Osteoblast (primary cell): Measurements from ENCODE around the gene MED20. TPM values are rescaled to one million over a fixed set of nuclear protein-coding genes. Genes with fewer than 3 reads are reported as not detected.

Experiments
- DNase-seq: peaks from one replicate; pipeline ENCODE4 v3.0.0; 2011; ENCODE audit warnings: low spot score, mixed read lengths; ENCODE audit not compliant: insufficient read length; ENCODE audit errors: missing footprints
- H2AFZ ChIP-seq: 2 replicates; pipeline ENCODE4 v1.6.0; 2011; ENCODE audit warnings: mild to moderate bottlenecking, low read length
- H3K27ac ChIP-seq: 2 replicates; pipeline ENCODE4 v1.5.1; 2011; ENCODE audit warnings: mild to moderate bottlenecking, low read depth, low read length, moderate library complexity
- H3K27me3 ChIP-seq: 2 replicates; pipeline ENCODE4 v1.6.0; 2012; ENCODE audit warnings: mild to moderate bottlenecking, control low read depth, inconsistent platforms, low read length, moderate library complexity; ENCODE audit not compliant: insufficient read depth
- H3K36me3 ChIP-seq: 2 replicates; pipeline ENCODE4 v1.5.1; 2011; ENCODE audit warnings: mild to moderate bottlenecking, low read length, control low read depth, moderate library complexity; ENCODE audit not compliant: insufficient read depth
- H3K4me1 ChIP-seq: 2 replicates; pipeline ENCODE4 v1.5.1; 2011; ENCODE audit warnings: mild to moderate bottlenecking, low read length, control low read depth, moderate library complexity; ENCODE audit not compliant: insufficient read depth
- H3K4me2 ChIP-seq: 2 replicates; pipeline ENCODE4 v1.6.0; 2011; ENCODE audit warnings: mild to moderate bottlenecking, low read length; ENCODE audit not compliant: insufficient read depth
- H3K4me3 ChIP-seq: fragments of 200-600 bp; sonication (generic); 3 replicates; pipeline ENCODE4 v1.5.1; 2012; ENCODE audit warnings: mild to moderate bottlenecking, low read length, inconsistent platforms; ENCODE audit not compliant: insufficient read depth
- H3K79me2 ChIP-seq: 2 replicates; pipeline ENCODE4 v1.6.0; 2012; ENCODE audit warnings: mild to moderate bottlenecking, low read length, control low read depth, inconsistent platforms; ENCODE audit not compliant: insufficient read depth
- H3K9me3 ChIP-seq: 2 replicates; pipeline ENCODE4 v1.5.1; 2011; ENCODE audit warnings: low read depth, low read length, control low read depth
- H4K20me1 ChIP-seq: 2 replicates; pipeline ENCODE4 v1.6.0; 2012; ENCODE audit warnings: mild to moderate bottlenecking, low read length, control low read depth; ENCODE audit not compliant: insufficient read depth
- total RNA-seq: library from RNA; depleted of rRNA; stranded (reverse); fragments of >200 nt; gene quantifications from 2 replicates; pipeline ENCODE4 v1.2.3, GENCODE V29; 2012
- TF ChIP-seq, protein P1 (sequence below): IDR thresholded peaks from 2 replicates; pipeline ENCODE4 v1.5.1; 2011; ENCODE audit warnings: mild to moderate bottlenecking, low read depth, low read length, moderate library complexity; ENCODE audit errors: extremely low read depth

The MED20 gene
- total RNA-seq, 1 donor, result 30.8 TPM

DNA sequence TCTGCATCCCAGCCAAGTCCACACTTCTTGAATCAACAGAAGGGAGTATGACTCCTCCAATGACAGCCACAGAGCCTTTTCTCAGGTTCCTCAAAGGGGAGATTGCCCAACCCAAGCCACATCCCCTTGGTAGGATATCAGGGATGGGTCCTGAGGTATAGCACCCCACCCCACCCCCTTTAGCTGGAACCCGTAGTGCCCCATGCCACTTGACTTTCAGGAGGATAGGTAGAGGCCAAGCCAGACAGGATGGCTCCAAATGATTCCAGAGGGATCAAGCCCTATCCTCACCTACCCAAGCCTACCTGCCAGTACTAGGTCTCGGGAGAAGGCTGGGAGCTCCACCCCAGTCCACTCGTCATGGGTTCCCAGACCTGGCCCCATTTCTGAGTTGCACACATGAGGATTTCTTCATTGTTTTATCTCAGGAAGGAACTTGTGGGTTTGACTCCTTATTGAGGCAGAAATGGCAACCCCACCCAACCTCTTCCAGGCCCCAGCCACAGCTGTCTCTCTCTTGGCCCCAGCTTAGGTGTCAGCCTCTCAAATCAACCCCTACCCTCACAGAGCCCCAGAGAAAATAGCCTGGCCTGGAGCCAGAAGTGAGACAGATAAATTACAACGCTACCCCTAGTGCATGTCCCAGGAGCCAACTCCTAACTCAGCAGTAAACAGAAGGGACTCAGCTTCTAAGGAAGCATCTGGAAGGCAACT is 17.1 kb upstream of the MED20 start:
- H3K4me1 ChIP-seq, result peaks cover 51% of the 10 kb centered on the region
- H3K9me3 ChIP-seq, result no peaks in the 10 kb centered on the region
- H4K20me1 ChIP-seq, result peaks cover 49% of the 10 kb centered on the region
- peaks cover 43% of the 10 kb centered on the region for H3K36me3 ChIP-seq
- H3K4me3 ChIP-seq, result no peak overlapping the region
- H3K27me3 ChIP-seq, result no peaks in the 10 kb centered on the region
- DNase-seq, result no peak
- H2AFZ ChIP-seq, result no peak overlapping the region
- H3K79me2 ChIP-seq, result peaks cover 49% of the 10 kb centered on the region
- H3K27ac ChIP-seq, result no peak overlapping the region
- TF ChIP-seq, protein P1, sequence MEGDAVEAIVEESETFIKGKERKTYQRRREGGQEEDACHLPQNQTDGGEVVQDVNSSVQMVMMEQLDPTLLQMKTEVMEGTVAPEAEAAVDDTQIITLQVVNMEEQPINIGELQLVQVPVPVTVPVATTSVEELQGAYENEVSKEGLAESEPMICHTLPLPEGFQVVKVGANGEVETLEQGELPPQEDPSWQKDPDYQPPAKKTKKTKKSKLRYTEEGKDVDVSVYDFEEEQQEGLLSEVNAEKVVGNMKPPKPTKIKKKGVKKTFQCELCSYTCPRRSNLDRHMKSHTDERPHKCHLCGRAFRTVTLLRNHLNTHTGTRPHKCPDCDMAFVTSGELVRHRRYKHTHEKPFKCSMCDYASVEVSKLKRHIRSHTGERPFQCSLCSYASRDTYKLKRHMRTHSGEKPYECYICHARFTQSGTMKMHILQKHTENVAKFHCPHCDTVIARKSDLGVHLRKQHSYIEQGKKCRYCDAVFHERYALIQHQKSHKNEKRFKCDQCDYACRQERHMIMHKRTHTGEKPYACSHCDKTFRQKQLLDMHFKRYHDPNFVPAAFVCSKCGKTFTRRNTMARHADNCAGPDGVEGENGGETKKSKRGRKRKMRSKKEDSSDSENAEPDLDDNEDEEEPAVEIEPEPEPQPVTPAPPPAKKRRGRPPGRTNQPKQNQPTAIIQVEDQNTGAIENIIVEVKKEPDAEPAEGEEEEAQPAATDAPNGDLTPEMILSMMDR, result no peak
- no peak overlapping the region for H3K4me2 ChIP-seq

DNA sequence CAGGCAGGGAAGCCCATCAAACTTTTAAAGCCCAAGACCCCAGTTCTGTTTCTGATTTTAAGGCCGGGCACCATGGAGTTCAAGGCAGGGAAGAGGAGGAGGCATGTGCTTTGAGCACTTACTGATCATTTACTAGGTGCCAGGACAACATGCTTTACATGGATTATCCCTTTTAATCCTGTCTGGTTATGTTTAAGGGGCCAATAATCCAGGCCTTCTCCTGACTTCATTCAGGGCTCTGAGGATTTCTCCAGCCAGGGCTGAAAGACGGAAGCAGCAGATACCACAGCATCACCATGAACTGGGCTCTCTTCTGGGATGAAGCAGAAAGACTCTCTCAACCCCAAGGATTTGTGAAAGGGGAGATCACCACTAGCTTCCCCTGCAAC is 16.5 kb upstream of the MED20 start:
- Histone ChIP-seq H4K20me1 (peaks cover 49% of the 10 kb centered on the region), H3K36me3 (peaks cover 48% of the 10 kb centered on the region), H2AFZ (no peak overlapping the region), H3K4me2 (no peak overlapping the region), H3K9me3 (no peaks in the 10 kb centered on the region), H3K79me2 (peaks cover 49% of the 10 kb centered on the region), H3K4me3 (no peak overlapping the region), H3K4me1 (peaks cover 49% of the 10 kb centered on the region), H3K27me3 (no peaks in the 10 kb centered on the region), H3K27ac (no peak overlapping the region)
- TF ChIP-seq, protein P1, result no peak
- no peak for DNase-seq

DNA sequence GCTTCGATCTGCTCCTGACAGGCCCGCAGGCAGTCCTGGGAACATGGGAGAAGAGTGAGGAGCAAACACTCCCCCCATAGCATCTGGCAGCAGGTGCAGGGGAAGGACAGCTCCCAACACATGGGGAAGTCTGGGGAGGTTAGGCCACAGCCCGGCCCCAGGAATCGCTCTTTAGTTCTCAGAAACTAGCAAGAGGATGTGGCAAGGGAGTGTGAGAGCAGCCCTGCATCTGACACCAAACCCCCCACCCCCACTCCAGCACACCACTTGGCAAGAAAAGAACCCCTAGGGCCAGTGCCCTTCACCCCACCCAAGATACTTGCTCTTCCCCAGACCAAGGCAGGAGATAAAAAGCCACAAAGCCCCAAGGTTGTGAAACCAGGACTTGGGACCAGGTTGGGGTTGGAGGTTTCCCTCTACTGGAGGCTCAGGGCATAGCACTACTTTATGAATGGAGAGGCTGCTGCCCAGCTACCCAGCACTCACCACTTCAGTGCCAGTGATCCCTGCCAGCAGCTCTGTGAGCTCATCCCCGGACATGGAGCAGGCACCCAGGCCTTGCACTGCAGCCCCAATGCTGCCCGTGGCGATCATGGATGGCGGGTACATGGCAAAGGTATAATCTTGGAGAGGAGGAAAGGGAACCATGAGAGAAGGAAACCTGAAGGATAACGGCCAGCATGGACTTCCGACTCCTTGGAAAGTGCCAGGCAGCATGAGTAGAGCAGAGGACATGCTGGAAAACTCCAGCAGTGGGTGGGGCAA is 15.3 kb upstream of the MED20 start:
- Histone ChIP-seq H3K27ac (peak overlapping the region; percentile 50), H3K9me3 (no peaks in the 10 kb centered on the region), H3K4me1 (peaks cover 44% of the 10 kb centered on the region), H4K20me1 (peaks cover 49% of the 10 kb centered on the region), H3K27me3 (no peaks in the 10 kb centered on the region), H3K4me3 (no peak overlapping the region), H3K36me3 (peaks cover 61% of the 10 kb centered on the region), H2AFZ (no peak overlapping the region), H3K4me2 (peak overlapping the region; percentile 15), H3K79me2 (peaks cover 47% of the 10 kb centered on the region)
- TF ChIP-seq, protein P1, result peak; percentile 90
- peak; percentile 98 for DNase-seq

DNA sequence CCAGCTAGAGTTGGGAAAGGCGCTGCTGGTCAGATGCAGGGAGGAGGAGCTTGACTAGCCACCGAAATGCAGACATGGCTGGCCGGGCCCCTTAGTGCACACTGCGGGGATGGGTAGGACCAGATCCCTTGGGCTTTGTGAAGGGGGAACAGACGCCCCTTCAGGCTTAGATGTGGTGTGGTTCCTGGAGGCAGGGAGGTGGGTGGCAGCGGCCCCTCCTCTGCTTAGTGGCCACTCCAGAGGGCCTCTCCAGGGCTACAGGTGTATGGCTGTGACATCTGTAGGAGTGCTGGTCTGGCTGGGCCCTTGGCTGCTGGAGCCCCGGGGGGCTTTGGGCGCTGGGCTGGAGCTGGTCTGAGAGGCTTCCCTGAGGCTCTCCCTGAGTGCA is 14.7 kb upstream of the MED20 start:
- H3K27me3 ChIP-seq, result no peaks in the 10 kb centered on the region
- peaks cover 42% of the 10 kb centered on the region for H3K79me2 ChIP-seq
- no peak overlapping the region for H2AFZ ChIP-seq
- H3K4me1 ChIP-seq, result peaks cover 44% of the 10 kb centered on the region
- H3K9me3 ChIP-seq, result no peaks in the 10 kb centered on the region
- peaks cover 48% of the 10 kb centered on the region for H4K20me1 ChIP-seq
- peaks cover 66% of the 10 kb centered on the region for H3K36me3 ChIP-seq
- H3K4me3 ChIP-seq, result no peak overlapping the region
- H3K27ac ChIP-seq, result peak overlapping the region; percentile 42
- DNase-seq, result no peak
- TF ChIP-seq, protein P1, result no peak
- H3K4me2 ChIP-seq, result no peak overlapping the region
